ENCODE measurements around the gene SLC22A4. TPM values are rescaled to one million over a fixed set of nuclear protein-coding genes. Genes with fewer than 3 reads are reported as not detected.
A peak's percentile ranks its signal among the peaks of the same experiment; 100 is the strongest.

Gene SLC22A4
- polyA plus RNA-seq, 1 donor from 2014 or later, result 2.0 TPM

DNA sequence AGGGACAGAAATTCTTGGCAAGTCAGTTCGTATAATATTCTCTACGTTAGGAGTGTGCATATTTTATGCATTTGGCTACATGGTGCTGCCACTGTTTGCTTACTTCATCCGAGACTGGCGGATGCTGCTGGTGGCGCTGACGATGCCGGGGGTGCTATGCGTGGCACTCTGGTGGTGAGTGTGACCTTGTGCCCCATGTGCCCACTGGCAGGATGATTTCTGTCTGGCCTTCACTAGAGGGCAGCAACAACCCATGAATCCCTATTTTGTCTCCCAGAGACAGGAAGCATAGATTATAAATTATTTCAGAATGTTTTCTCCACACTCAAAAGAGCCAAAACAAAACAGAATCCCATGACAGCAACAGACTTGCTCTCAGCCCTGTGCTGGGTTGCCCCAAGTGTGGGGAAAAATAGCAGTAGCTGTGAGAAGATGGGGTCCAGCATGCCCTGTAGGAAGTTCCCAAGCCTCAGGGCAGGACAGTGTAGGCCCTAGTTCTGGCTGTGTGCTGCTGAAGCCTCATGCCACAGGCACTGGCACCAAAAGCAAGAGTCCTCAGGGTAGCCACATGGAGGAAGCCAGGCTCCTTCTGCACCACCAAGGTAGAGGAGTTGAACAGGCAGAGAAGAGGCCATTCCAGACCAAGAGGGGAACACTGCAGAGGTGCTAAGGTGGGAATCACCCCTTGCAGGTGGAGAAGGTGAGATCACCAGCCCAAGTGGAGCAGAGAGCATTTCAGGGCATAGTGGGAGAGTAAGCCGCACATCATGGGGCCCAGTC lies 91.3 kb downstream of the SLC22A4 start:
- H2AFZ ChIP-seq (ENCODE audit: low read depth, low read length), result no peak overlapping the region

DNA sequence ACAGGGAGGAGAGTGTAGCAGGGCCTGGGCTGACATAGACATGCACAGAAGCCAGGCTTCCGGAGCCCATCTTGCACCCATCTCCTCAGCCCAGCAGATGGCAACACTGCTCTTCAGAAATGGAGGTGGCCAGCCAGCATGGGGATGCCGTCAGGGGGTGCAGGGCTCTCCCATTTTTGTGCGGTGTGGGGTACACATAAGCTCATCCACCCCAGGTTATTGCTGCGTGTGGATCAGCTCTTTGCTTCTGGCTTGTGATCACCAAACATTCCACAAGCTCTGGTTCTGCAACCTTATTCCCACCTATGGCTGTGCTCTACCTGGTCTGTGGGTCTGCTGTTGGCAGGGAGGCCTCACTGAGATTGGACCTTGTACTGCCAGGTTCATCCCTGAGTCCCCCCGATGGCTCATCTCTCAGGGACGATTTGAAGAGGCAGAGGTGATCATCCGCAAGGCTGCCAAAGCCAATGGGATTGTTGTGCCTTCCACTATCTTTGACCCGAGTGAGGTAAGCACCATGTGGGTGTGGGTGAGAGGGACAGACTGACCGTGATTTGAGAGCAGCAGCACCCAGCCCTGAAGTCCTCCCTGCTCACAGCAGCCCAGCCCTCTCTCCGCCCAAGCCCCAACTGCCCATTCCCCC lies 92.6 kb downstream of the SLC22A4 start:
- no peaks in the 10 kb centered on the region for H3K79me2 ChIP-seq (replicated peaks; ENCODE audit: insufficient read depth, low read length)
- no peaks in the 10 kb centered on the region for H3F3A ChIP-seq (ENCODE audit: insufficient read depth, low read length, poor library complexity, severe bottlenecking)
- H3K9me3 ChIP-seq (ENCODE audit: low read length), result no peaks in the 10 kb centered on the region
- no peaks in the 10 kb centered on the region for H3K9me2 ChIP-seq (ENCODE audit: insufficient read depth, low read length)
- H3K36me3 ChIP-seq (ENCODE audit: insufficient read depth, low read length), result no peaks in the 10 kb centered on the region
- H3K4me2 ChIP-seq (ENCODE audit: low read length), result no peak overlapping the region
- no peaks in the 10 kb centered on the region for H4K20me1 ChIP-seq (ENCODE audit: insufficient read depth)
- no peak overlapping the region for H3K4me3 ChIP-seq (ENCODE audit: low read length)
- no peak overlapping the region for H2AFZ ChIP-seq (ENCODE audit: low read depth, low read length)
- H3K27ac ChIP-seq (ENCODE audit: low read length), result no peak overlapping the region
- no peaks in the 10 kb centered on the region for H3K27me3 ChIP-seq (ENCODE audit: insufficient read depth, low read depth, low read length)
- no peak overlapping the region for H3K9ac ChIP-seq (ENCODE audit: low read length)
- no peak for TF ChIP-seq SMC3 (conservative IDR thresholded peaks at IDR 0.05; ENCODE audit: poor library complexity)
- peak; percentile 35 for TF ChIP-seq CTCF (IDR thresholded peaks at IDR 0.05; ENCODE audit: poor library complexity, severe bottlenecking)
- TF ChIP-seq POLR2AphosphoS5 (IDR thresholded peaks at IDR 0.05), result no peak
- TF ChIP-seq TAF1 (IDR thresholded peaks at IDR 0.05; ENCODE audit: low read depth), result no peak
- TF ChIP-seq MXI1 (conservative IDR thresholded peaks at IDR 0.05; ENCODE audit: poor library complexity, severe bottlenecking), result no peak
- TF ChIP-seq RAD21 (conservative IDR thresholded peaks at IDR 0.05), result peak; percentile 51
- TF ChIP-seq EZH2 (IDR thresholded peaks at IDR 0.05; ENCODE audit: borderline replicate concordance, insufficient read depth, low read length, poor library complexity, severe bottlenecking), result no peak

More for the DNA sequence above, 91.3 kb downstream of the SLC22A4 start:
- Histone ChIP-seq H3K27ac (ENCODE audit: low read length) (no peak overlapping the region), H3F3A (ENCODE audit: insufficient read depth, low read length, poor library complexity, severe bottlenecking) (no peaks in the 10 kb centered on the region), H3K79me2 (replicated peaks; ENCODE audit: insufficient read depth, low read length) (no peaks in the 10 kb centered on the region), H3K36me3 (ENCODE audit: insufficient read depth, low read length) (no peaks in the 10 kb centered on the region), H3K9me3 (ENCODE audit: low read length) (no peaks in the 10 kb centered on the region), H3K9me2 (ENCODE audit: insufficient read depth, low read length) (no peaks in the 10 kb centered on the region), H3K9ac (ENCODE audit: low read length) (no peak overlapping the region), H3K4me2 (ENCODE audit: low read length) (no peak overlapping the region), H3K27me3 (ENCODE audit: insufficient read depth, low read depth, low read length) (no peaks in the 10 kb centered on the region), H4K20me1 (ENCODE audit: insufficient read depth) (no peaks in the 10 kb centered on the region), H3K4me3 (ENCODE audit: low read length) (no peak overlapping the region)
- TF ChIP-seq POLR2AphosphoS5 (IDR thresholded peaks at IDR 0.05) (no peak), EP300 (conservative IDR thresholded peaks at IDR 0.05; ENCODE audit: poor library complexity, severe bottlenecking) (no peak), CTCF (IDR thresholded peaks at IDR 0.05; ENCODE audit: poor library complexity, severe bottlenecking) (peak; percentile 76), EZH2 (IDR thresholded peaks at IDR 0.05; ENCODE audit: borderline replicate concordance, insufficient read depth, low read length, poor library complexity, severe bottlenecking) (no peak), RAD21 (conservative IDR thresholded peaks at IDR 0.05) (peak; percentile 79), TAF1 (IDR thresholded peaks at IDR 0.05; ENCODE audit: low read depth) (no peak), MXI1 (conservative IDR thresholded peaks at IDR 0.05; ENCODE audit: poor library complexity, severe bottlenecking) (no peak), SMC3 (conservative IDR thresholded peaks at IDR 0.05; ENCODE audit: poor library complexity) (peak; percentile 73)
- TF ChIP-seq, protein P1, sequence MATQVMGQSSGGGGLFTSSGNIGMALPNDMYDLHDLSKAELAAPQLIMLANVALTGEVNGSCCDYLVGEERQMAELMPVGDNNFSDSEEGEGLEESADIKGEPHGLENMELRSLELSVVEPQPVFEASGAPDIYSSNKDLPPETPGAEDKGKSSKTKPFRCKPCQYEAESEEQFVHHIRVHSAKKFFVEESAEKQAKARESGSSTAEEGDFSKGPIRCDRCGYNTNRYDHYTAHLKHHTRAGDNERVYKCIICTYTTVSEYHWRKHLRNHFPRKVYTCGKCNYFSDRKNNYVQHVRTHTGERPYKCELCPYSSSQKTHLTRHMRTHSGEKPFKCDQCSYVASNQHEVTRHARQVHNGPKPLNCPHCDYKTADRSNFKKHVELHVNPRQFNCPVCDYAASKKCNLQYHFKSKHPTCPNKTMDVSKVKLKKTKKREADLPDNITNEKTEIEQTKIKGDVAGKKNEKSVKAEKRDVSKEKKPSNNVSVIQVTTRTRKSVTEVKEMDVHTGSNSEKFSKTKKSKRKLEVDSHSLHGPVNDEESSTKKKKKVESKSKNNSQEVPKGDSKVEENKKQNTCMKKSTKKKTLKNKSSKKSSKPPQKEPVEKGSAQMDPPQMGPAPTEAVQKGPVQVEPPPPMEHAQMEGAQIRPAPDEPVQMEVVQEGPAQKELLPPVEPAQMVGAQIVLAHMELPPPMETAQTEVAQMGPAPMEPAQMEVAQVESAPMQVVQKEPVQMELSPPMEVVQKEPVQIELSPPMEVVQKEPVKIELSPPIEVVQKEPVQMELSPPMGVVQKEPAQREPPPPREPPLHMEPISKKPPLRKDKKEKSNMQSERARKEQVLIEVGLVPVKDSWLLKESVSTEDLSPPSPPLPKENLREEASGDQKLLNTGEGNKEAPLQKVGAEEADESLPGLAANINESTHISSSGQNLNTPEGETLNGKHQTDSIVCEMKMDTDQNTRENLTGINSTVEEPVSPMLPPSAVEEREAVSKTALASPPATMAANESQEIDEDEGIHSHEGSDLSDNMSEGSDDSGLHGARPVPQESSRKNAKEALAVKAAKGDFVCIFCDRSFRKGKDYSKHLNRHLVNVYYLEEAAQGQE (IDR thresholded peaks at IDR 0.05; ENCODE audit: borderline replicate concordance), result no peak
